IMR-90 (cell line): ENCODE data around the gene GJC2. TPM values are rescaled to one million over a fixed set of nuclear protein-coding genes. Genes with fewer than 3 reads are reported as not detected.

Experiments
- ATAC-seq: fragments of 200-7000 bp; cut with Tn5 transposase; 2 replicates; pipeline ENCODE4 v1.9.1; 2020; ENCODE audit warnings: low read depth, mild to moderate bottlenecking, moderate library complexity
- BruUV-seq: library from RNA; stranded (reverse); fragments of 400-500 nt; replicated peaks from 2 replicates; lab custom pipeline; 2021; lab: Mats Ljungman, UMichigan
- CTCF ChIA-PET: fragments of 300-600 bp; formaldehyde crosslinking; extraction: SDS; loops from one replicate; lab custom pipeline; 2021; ENCODE audit warnings: antibody characterized with exemption; lab: Yijun Ruan, JAX
- POLR2A ChIA-PET: fragments of 300-600 bp; sonication (Branson Sonifier 250); formaldehyde crosslinking; loops from one replicate; lab custom pipeline; 2022; ENCODE audit warnings: antibody characterized with exemption; ENCODE audit not compliant: unreplicated experiment; lab: Charles Lee
- DNase-seq: peaks from one replicate; pipeline ENCODE4 v3.0.0; 2013
- H2AFZ ChIP-seq: replicated peaks from 2 replicates; pipeline ENCODE3; 2013; ENCODE audit warnings: low read length, mild to moderate bottlenecking; ENCODE audit not compliant: poor library complexity
- H2AK5ac ChIP-seq: 2 replicates; pipeline ENCODE4 v1.6.1; 2013; ENCODE audit warnings: low read depth, low read length, inconsistent platforms
- H2AK9ac ChIP-seq: replicated peaks from 2 replicates; pipeline ENCODE3; 2013; ENCODE audit warnings: mild to moderate bottlenecking, low read depth, low read length, moderate library complexity; ENCODE audit not compliant: poor library complexity
- H2BK120ac ChIP-seq: 2 replicates; pipeline ENCODE4 v1.6.1; 2013; ENCODE audit warnings: low read depth, low read length, inconsistent platforms
- H2BK15ac ChIP-seq: 3 replicates; pipeline ENCODE4 v1.6.1; 2013; ENCODE audit warnings: low read depth, low read length, inconsistent platforms
- H2BK20ac ChIP-seq: 2 replicates; pipeline ENCODE4 v1.6.1; 2013; ENCODE audit warnings: low read depth, mild to moderate bottlenecking, inconsistent platforms, low read length, moderate library complexity
- H2BK5ac ChIP-seq: 2 replicates; pipeline ENCODE4 v1.6.1; 2013; ENCODE audit warnings: mild to moderate bottlenecking, low read depth, low read length, inconsistent platforms; ENCODE audit not compliant: poor library complexity, severe bottlenecking
- H3K14ac ChIP-seq: replicated peaks from 2 replicates; pipeline ENCODE4 v1.6.1; 2013; ENCODE audit warnings: low read depth, low read length, inconsistent platforms
- H3K18ac ChIP-seq: 2 replicates; pipeline ENCODE4 v1.6.1; 2013; ENCODE audit warnings: low read depth, low read length, control low read depth
- H3K23ac ChIP-seq: 2 replicates; pipeline ENCODE4 v1.6.1; 2013; ENCODE audit warnings: low read depth, low read length, inconsistent platforms
- H3K27ac ChIP-seq: 2 replicates; pipeline ENCODE4 v1.5.1; 2013; ENCODE audit warnings: mild to moderate bottlenecking, control low read depth, low read length; ENCODE audit not compliant: insufficient read depth
- H3K27me3 ChIP-seq: 2 replicates; pipeline ENCODE4 v1.6.1; 2013; ENCODE audit warnings: low read length; ENCODE audit not compliant: control insufficient read depth, insufficient read depth
- H3K36me3 ChIP-seq: 2 replicates; pipeline ENCODE4 v1.6.1; 2013; ENCODE audit warnings: low read length, mixed read lengths; ENCODE audit not compliant: control insufficient read depth, insufficient read depth
- H3K4ac ChIP-seq: 2 replicates; pipeline ENCODE4 v1.6.1; 2013; ENCODE audit warnings: low read depth, low read length, inconsistent platforms
- H3K4me1 ChIP-seq: 2 replicates; pipeline ENCODE4 v1.6.1; 2013; ENCODE audit warnings: low read length, mixed read lengths; ENCODE audit not compliant: control insufficient read depth, insufficient read depth
- H3K4me2 ChIP-seq: 2 replicates; pipeline ENCODE4 v1.6.1; 2013; ENCODE audit warnings: low read depth, mild to moderate bottlenecking, control low read depth, low read length, moderate library complexity
- H3K4me3 ChIP-seq: 2 replicates; pipeline ENCODE4 v1.5.1; 2013; ENCODE audit warnings: low read depth, mild to moderate bottlenecking, control low read depth, low read length, moderate library complexity; ENCODE audit not compliant: insufficient read depth
- H3K56ac ChIP-seq: 2 replicates; pipeline ENCODE4 v1.6.1; 2013; ENCODE audit warnings: low read length, inconsistent platforms; ENCODE audit not compliant: insufficient read depth; ENCODE audit errors: extremely low read depth
- H3K79me1 ChIP-seq, 2 experiments: 2 replicates each; pipeline ENCODE4 v1.6.1; 2013; ENCODE audit warnings: low read length in 2 of 2, inconsistent platforms in 1 of 2, low read depth in 1 of 2
- H3K9ac ChIP-seq: 2 replicates; pipeline ENCODE4 v1.6.1; 2013; ENCODE audit warnings: low read depth, low read length, control low read depth
- H3K9me1 ChIP-seq: 2 replicates; pipeline ENCODE4 v1.6.1; 2013; ENCODE audit warnings: low read length, inconsistent platforms; ENCODE audit not compliant: insufficient read depth
- H3K9me3 ChIP-seq: 2 replicates; pipeline ENCODE4 v1.6.1; 2013; ENCODE audit warnings: low read length; ENCODE audit not compliant: control insufficient read depth, insufficient read depth
- H4K20me1 ChIP-seq: 2 replicates; pipeline ENCODE4 v1.6.1; 2013; ENCODE audit warnings: low read length, inconsistent platforms; ENCODE audit not compliant: insufficient read depth
- H4K5ac ChIP-seq: 2 replicates; pipeline ENCODE4 v1.6.1; 2013; ENCODE audit warnings: mild to moderate bottlenecking, low read depth, low read length, control low read depth
- H4K8ac ChIP-seq, 2 experiments: 2 replicates each; pipeline ENCODE4 v1.6.1; 2013; ENCODE audit warnings: low read depth in 2 of 2, low read length in 2 of 2, control low read depth in 1 of 2, inconsistent platforms in 1 of 2
- H4K91ac ChIP-seq: 2 replicates; pipeline ENCODE4 v1.6.1; 2013; ENCODE audit warnings: low read depth, low read length, inconsistent platforms; ENCODE audit not compliant: insufficient read depth
- CTCF ChIP-seq: conservative IDR thresholded peaks from 2 replicates; pipeline ENCODE4 v1.5.1; 2012; ENCODE audit warnings: mild to moderate bottlenecking, low read depth, low read length, improper control_type of control experiment
- FOS ChIP-seq: fragments of 150-350 bp; IDR thresholded peaks from 2 replicates; pipeline ENCODE4 v1.6.1; 2016; ENCODE audit warnings: low read depth, low read length
- WGBS, 2 experiments: methylation state at CpG; one replicate each; pipeline versions ENCODE4 v1.1.5 to v1.1.7; 2013; ENCODE audit warnings: missing lambda C conversion rate in 2 of 2; ENCODE audit not compliant: insufficient read length in 1 of 2; ENCODE audit errors: extremely low coverage in 2 of 2; 5-methylcytosine and 5-hydroxymethylcytosine counted together
- dilution Hi-C: fragments of 300-500 bp; cut with HindIII; formaldehyde crosslinking; loops from one replicate; pipeline ENCODE4 v1.14.3; 2018; ENCODE audit warnings: low sequenced_read_pairs; ENCODE audit not compliant: unreplicated experiment
- in situ Hi-C: fragments of 300-500 bp; cut with MboI; formaldehyde crosslinking; loops from 3 replicates; pipeline ENCODE4 v1.14.3; 2019; ENCODE audit warnings: low sequenced_read_pairs, inconsistent platforms, mixed read lengths
- intact Hi-C: fragments of 100-400 bp; cut with micrococcal nuclease; formaldehyde crosslinking; loops from 2 replicates; pipeline ENCODE4 v1.10.0; 2022
- polyA plus RNA-seq, 3 experiments: library from polyadenylated mRNA; depleted of rRNA; stranded (reverse); fragments of >200 nt; gene quantifications; 2 replicates each; pipeline ENCODE4 v1.2.3, GENCODE V29; 2012; ENCODE audit warnings: low replicate concordance in 1 of 3
- total RNA-seq: library from RNA; depleted of rRNA; stranded (reverse); fragments of >200 nt; gene quantifications from 2 replicates; pipeline ENCODE4 v1.2.3, GENCODE V29; 2012

Gene GJC2
- total and polyA plus RNA-seq, 2 of the 4 experiments (the other 2 are of a cell fraction) = 1.1 to 1.7 TPM

GRCh38 chr1:228155596-228156514 lies 6.1 kb downstream of the GJC2 start (continued):
- no peak for TF ChIP-seq CTCF

- H3K9me3 ChIP-seq = no peaks in the 10 kb centered on the region
- POLR2A ChIA-PET = no interaction called here
- no peaks in the 10 kb centered on the region; the same call in 1 of the 2 replicates for H4K20me1 ChIP-seq
- dilution Hi-C loops (no loop called here), intact Hi-C loops (no loop called here), in situ Hi-C loops (no loop called here)
- H2AFZ ChIP-seq = no peak overlapping the region
- ATAC-seq (no peak), DNase-seq (no peak)
- H2BK15ac ChIP-seq = no peak overlapping the region
- no peak overlapping the region for H3K18ac ChIP-seq
- no peak overlapping the region for H3K4me2 ChIP-seq
- H3K27me3 ChIP-seq = no peaks in the 10 kb centered on the region
- H3K4ac ChIP-seq = no peak overlapping the region
- no peak overlapping the region for H2BK5ac ChIP-seq
- no peak overlapping the region for H3K4me3 ChIP-seq
- no peak overlapping the region for H2AK9ac ChIP-seq
- H3K56ac ChIP-seq = no peak overlapping the region
- no peak overlapping the region for H4K8ac ChIP-seq
- H3K14ac ChIP-seq = no peak overlapping the region
- 100% methylated on average over 2 of the region's 9 CpGs; no CpG with 5 or more reads in 1 of the 2 experiments for WGBS, 2 experiments
- H3K4me1 ChIP-seq = peaks cover 2% of the 10 kb centered on the region; the same call in 1 of the 2 replicates
- H3K27ac ChIP-seq = no peak overlapping the region
- H2AK5ac ChIP-seq = no peak overlapping the region
- H3K23ac ChIP-seq = no peak overlapping the region
- H2BK120ac ChIP-seq = no peak overlapping the region
- no peak overlapping the region for H3K9ac ChIP-seq
- TF ChIP-seq CTCF = no peak
- no peak for TF ChIP-seq FOS
- no peak overlapping the region for H2BK20ac ChIP-seq
- CTCF ChIA-PET = no interaction called here
- no TSS peak for BruUV-seq
- H4K91ac ChIP-seq = no peak overlapping the region
- no peaks in the 10 kb centered on the region for H3K36me3 ChIP-seq
- H3K79me1 ChIP-seq = peaks cover 5 to 18% of the 10 kb centered on the region in 2 experiments; a peak in 3 of 4 replicates
- no peak overlapping the region for H4K5ac ChIP-seq
- H3K9me1 ChIP-seq = peaks cover 12% of the 10 kb centered on the region; the same call in 1 of the 2 replicates
Observed at GRCh38 chr1:228156515-228156881, 6.8 kb downstream of the GJC2 start.
